Fibroblast of the conjunctiva (primary cell): Measurements from ENCODE around the gene IFNA4.
"Not testable (repeated sequence)": the region's sequence is repeated elsewhere in the genome, so short reads cannot be mapped to it uniquely, and the experiment has no call there.

Experiments used
- DNase-seq: peaks from one replicate; pipeline ENCODE4 v3.0.0-alpha.2; 2010; ENCODE audit warnings: low read depth

IFNA4 gene

DNA sequence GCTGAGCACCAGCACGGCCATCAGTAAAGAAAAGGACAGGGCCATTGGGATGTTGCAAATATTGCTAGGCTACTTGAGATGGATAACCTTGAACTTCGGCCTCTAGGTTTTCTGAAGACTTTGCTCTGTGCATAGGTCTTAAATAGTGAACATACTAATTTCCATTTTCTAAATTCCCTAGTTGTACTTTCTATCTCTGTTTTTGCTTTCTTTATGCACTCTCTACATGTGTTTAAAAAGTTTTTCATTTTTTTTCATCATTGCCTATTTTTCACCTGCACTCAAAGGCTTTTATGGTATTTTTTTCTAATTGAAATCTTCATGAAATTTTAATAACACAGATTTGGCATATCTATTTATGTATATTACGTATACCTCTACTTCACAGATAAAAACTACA, at the start of gene IFNA4:
Gene IFNA4 (minus strand): TSS at position 101 of the 400 bp plus-strand sequence. CDS start 56 bp downstream, at position 45.
- not testable (repeated sequence) for DNase-seq

DNA sequence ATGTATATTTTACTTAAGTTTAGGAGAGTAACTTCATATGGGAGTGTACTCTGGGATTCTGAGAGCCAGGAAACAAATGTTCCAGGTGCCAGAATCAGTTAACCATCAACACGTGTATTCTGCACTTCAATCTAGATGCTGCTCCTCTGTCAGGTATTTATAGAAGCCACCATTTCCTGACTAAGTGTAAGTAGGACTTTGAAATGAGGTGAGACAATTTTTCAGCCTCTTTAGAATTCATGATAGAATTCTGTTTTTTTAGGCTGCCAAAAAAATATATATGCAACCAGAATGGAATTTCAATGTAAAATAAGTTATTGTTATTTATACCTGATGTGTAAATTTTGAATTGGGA, 49.0 kb upstream of the IFNA4 start:
- DNase-seq: not testable (repeated sequence)

DNA sequence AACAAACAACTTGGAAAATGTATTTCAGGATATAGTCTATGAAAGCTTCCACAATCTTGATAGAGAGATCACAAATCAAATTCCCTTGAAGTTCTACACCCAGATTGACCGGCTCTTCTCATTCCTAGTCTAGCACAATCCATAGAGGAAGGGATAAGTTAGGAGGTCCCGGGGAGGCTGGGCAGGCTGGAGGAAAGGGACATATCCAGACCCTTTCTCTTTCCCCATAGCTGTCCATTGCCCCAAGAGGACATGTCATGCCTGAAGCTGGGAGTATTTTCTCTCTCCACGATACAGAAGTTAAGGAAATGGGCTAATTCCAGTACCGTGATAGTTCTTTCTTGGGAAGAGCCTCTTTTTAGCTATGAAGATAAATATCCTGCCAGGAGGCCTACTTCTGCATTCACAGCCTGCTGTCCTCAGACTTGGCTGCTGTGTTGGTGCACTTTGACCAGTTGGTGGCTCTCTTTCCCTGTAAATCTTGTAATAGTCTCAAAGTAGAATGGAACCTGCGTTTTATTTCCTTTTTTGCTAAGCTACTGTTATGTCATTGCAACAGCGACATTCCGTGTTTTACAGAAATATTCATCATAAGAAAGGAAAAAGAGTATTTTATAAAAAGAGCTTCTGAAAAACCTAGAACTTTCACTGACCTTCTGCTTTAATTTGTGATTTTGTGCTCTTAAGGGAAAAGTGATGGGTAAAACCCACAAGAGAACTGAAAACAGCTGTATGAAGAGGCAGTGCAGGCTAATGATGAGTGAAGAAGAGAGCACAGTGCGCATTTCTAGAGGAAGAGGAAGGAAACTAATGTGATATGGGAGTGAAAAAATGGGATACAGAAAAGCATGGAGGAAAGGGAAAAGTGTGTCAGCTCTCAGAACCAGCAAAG, 48.3 kb upstream of the IFNA4 start:
- DNase-seq: peak; percentile 14

DNA sequence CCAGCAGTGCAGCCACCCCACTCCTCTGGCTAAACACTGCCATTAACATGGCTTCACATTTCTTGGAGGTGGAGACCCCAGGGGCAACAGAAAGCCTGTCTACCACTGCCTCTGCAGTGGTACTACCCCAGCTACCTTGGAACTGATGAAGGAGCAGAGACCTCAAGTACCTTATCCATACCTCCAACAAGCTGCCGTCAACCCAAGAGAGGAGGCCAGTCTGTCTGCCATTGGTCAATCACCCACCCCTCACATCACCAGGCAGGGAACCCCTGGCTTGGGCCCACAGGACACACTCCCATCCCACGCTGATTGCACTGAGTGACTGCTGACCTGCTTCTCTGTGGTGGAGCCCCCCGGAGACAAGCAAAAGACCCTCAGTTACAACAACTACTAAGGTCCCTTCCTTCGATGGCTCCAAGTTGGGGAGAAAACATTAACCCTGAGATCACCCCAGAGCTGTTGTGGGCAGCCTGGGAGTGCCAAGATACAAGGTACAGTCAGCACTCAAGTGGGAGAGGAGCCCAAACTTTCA, 46.8 kb upstream of the IFNA4 start:
- no peak for DNase-seq

DNA sequence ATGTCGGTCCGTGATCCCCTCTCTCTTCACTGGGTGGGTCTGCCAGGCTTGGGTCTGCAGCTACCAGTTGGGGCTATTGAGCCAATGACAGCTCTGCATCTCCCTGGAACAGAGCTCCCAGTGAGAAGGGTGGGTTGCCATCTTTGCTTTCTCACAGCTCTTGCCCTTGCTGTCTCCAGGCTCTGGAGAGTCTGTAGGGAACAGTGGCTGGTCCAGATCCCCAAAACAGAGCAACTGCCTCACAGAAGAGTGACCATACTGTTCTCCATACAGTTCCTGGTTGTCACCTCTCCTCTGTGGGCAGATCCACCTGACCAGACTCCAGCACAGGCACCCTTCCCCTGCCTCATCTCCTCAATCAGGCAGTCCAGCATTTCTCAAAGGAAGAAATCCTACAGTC, 45.9 kb upstream of the IFNA4 start:
- no peak for DNase-seq

DNA sequence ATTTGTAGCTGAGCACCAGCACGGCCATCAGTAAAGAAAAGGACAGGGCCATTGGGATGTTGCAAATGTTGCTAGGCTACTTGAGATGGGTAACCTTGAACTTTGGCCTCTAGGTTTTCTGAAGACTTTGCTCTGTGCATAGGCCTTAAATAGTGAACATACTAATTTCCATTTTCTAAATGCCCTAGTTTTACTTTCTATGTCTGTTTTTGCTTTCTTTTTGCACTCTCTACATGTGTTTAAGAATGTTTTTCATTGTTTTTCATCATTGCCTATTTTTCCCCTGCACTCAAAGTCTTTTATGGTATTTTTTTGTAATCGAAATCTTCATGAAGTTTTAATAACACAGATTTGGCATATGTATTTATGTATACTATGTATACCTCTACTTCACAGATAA, 40.7 kb upstream of the IFNA4 start, which contains the start of gene IFNA17:
Gene IFNA17 (minus strand): TSS at position 101 of the 400 bp plus-strand sequence. CDS start 49 bp downstream, at position 52.
- DNase-seq: no peak

DNA sequence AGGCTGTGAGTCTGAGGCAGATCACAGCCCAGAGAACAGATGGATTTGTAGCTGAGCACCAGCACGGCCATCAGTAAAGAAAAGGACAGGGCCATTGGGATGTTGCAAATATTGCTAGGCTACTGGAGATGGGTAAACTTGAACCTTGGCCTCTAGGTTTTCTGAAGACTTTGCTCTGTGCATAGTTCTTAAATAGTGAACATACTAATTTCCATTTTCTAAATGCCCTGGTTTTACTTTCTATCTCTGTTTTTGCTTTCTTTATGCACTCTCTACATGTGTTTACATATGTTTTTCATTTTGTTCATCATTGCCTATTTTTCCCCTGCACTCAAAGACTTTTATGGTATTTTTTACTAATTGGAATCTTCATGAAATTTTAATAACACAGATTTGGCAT, 29.8 kb upstream of the IFNA4 start, which contains the start of gene IFNA16:
Gene IFNA16 (minus strand): TSS at position 101 of the 400 bp plus-strand sequence. CDS start 6 bp downstream, at position 95.
- DNase-seq: not testable (repeated sequence)

DNA sequence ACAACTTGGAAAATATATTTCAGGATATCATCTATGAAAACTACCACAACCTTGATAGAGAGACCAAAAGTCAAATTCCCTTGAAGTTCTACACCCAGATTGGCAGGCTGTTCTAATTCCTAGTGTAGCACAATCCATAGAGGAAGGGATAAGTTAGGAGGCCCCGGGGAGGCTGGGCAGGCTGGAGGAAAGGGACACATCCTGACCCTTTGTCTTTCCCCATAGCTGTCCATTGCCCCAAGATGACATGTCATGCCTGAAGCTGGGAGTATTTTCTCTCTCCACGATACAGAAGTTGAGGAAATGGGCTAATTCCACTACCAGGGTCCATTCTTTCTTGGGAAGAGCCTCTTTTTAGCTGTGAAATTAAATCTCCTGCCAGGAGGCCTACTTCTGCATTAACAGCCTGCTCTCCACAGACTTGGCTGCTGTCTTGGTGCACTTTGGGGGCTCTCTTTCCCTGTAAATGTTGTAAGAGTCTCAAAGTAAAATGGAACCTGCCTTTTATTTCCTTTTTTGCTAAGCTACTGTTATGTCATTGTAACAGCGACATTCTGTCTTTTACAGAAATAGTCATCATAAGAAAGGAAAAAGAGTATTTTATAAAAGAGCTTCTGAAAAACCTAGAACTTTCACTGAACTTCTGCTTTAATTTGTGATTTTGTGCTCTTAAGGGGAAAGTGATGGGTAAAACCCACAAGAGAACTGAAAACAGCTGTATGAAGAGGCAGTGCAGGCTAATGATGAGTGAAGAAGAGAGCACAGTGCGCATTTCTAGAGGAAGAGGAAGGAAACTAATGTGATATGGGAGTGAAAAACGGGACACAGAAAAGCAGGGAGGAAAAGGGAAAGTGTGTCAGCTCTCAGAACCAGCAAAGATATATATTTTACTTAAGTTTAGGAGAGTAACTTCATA, 26.3 kb upstream of the IFNA4 start:
- DNase-seq: not testable (repeated sequence)

DNA sequence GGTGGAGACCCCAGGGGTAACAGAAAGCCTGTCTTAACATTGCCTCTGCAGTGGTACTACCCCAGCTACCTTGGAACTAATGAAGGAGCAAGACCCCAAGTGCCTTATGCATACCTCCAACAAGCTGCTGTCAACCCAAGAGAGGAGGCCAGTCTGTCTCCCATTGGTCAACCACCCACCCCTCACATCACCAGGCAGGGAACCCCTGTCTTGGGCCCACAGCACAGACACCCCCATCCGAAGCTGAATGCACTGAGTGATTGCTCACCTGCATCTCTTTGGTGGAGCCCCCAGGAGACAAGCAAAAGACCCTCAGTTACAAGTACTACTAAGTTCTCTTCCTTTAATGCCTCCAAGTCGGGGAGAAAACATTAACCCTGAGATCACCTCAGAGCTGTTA, 24.8 kb upstream of the IFNA4 start:
- not testable (repeated sequence) for DNase-seq

DNA sequence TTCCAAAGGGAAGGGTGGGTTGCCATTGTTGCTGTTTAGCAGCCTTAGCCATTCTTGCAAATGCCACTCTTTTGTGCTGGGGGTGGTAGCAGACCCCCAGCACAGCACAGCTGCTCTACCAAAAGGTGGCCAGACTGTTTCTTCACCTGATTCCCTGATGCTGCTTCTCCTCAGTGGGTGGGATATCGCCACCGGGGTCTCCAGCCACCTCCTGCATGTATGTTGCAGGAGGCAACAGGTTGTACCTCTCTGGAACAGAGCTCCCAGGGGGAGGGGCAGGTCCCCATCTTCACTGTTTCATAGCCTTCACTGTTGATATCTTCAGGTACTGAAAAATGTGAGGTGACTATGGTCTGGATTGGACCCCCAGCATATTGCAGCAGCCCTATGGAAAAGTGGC, 23.4 kb upstream of the IFNA4 start:
- DNase-seq: not testable (repeated sequence)

DNA sequence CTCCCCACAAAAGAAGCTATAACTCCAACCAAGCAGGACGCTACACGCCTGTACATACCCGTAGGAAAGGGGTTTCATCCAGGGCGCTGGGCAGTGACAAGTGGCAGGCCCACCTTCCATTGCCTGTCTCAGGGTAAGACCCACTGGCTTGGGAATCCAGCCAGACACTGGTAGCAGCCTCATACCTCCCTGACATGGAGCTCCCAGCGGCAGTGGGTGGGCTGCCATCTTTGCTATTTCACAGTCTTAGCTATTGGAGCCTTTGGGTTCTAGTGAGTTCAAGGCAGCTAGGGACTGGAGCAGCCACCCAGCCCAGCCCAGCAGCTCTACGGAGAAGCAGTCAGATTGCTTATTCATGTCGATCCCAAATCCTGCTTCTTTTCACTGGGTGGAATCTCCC, 22.9 kb upstream of the IFNA4 start:
- DNase-seq: no peak

DNA sequence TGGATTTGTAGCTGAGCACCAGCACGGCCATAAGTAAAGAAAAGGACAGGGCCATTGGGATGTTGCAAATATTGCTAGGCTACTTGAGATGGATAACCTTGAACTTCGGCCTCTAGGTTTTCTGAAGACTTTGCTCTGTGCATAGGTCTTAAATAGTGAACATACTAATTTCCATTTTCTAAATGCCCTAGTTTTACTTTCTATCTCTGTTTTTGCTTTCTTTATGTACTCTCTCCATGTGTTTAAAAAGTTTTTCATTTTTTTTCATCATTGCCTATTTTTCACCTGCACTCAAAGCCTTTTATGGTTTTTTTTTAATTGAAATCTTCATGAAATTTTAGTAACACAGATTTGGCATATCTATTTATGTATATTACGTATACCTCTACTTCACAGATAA, 19.7 kb upstream of the IFNA4 start, which contains the start of gene IFNA10:
Gene IFNA10 (minus strand): TSS at position 101 of the 400 bp plus-strand sequence. CDS start 46 bp downstream, at position 55.
- not testable (repeated sequence) for DNase-seq

DNA sequence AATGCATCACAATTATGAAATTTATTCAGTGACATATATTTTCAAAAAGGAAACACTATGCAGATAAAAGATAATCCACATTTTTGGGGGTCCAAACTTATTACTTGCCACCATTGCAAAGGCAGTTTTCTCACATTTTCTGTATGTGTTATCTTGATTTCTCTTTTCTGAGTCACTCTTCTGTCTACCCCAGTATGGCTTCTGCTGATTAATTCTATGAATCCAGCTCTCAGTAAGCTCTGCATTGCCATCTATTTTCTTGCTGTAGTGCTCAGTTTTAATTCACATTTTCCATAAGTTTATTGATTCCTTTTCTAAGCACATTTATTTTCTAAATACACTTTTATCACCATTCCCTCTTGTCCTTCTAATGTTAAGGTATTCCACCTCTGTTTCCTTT, 17.8 kb upstream of the IFNA4 start:
- DNase-seq: no peak

DNA sequence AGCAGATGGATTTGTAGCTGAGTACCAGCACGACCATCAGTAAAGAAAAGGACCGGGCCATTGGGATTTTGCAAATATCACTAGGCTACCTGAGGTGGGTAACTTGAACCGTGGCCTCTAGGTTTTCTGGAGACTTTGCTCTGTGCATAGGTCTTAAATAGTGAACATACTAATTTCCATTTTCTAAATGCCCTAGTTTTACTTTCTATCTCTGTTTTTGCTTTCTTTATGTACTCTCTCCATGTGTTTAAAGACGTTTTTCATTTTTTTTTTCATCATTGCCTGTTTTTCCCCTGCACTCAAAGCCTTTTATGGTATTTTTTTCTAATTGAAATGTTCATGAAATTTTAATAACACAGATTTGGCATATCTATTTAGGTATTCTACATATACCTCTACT, 14.7 kb upstream of the IFNA4 start, which contains the start of gene IFNA7:
Gene IFNA7 (minus strand): TSS at position 101 of the 400 bp plus-strand sequence. CDS start 40 bp downstream, at position 61.
- not testable (repeated sequence) for DNase-seq

DNA sequence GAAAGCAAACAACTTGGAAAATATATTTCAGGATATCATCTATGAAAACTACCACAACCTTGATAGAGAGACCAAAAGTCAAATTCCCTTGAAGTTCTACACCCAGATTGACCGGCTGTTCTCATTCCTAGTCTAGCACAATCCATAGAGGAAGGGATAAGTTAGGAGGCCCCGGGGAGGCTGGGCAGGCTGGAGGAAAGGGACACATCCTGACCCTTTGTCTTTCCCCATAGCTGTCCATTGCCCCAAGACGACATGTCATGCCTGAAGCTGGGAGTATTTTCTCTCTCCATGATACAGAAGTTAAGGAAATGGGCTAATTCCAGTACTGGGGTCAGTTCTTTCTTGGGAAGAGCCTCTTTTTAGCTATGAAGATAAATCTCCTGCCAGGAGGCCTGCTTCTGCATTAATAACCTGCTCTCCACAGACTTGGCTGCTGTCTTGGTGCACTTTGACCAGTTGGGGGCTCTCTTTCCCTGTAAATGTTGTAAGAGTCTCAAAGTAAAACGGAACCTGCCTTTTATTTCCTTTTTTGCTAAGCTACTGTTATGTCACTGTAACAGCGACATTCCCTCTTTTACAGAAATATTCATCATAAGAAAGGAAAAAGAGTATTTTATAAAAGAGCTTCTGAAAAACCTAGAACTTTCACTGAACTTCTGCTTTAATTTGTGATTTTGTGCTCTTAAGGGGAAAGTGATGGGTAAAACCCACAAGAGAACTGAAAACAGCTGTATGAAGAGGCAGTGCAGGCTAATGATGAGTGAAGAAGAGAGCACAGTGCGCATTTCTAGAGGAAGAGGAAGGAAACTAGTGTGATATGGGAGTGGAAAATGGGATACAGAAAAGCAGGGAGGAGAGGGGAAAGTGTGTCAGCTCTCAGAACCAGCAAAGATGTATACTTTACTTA, 7.7 kb upstream of the IFNA4 start:
- DNase-seq: not testable (repeated sequence)

DNA sequence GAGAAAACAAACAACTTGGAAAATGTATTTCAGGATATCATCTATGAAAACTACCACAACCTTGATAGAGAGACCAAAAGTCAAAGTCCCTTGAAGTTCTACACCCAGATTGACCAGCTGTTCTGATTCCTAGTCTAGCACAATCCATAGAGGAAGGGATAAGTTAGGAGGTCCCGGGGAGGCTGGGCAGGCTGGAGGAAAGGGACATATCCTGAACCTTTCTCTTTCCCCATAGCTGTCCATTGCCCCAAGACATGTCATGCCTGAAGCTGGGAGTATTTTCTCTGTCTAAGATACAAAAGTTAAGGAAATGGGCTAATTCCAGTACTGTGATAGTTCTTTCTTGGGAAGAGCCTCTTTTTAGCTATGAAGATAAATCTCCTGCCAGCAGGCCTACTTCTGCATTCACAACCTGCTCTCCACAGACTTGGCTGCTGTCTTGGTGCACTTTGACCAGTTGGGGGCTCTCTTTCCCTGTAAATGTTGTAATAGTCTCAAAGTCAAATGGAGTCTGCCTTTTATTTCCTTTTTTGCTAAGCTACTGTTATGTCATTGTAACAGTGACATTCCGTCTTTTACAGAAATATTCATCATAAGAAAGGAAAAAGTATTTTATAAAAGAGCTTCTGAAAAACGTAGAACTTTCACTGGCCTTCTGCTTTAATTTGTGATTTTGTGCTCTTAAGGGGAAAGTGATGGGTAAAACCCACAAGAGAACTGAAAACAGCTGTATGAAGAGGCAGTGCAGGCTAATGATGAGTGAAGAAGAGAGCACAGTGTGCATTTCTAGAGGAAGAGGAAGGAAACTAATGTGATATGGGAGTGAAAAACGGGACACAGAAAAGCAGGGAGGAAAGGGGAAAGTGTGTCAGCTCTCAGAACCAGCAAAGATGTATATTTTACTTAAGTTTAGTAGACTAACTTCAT, 4.3 kb downstream of the IFNA4 start:
- not testable (repeated sequence) for DNase-seq

DNA sequence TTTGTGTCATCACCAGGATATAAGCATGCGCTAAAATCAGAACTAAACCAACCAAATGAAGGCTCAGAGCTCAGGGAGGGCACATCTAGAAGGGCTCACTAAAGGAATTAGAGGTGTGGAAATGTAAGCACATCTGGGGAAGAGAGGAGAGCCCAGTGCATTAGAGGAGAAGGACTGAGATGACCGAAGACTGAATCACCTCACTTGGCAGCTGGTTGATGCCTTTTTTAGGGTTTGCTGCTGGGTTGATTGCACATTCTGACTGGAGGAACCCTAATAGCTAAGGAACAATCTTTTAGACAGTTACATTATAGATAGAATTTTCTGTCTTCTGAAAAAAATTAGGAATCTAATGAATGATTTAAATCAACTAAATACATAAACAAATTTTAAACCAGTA, 12.7 kb downstream of the IFNA4 start:
- no peak for DNase-seq

DNA sequence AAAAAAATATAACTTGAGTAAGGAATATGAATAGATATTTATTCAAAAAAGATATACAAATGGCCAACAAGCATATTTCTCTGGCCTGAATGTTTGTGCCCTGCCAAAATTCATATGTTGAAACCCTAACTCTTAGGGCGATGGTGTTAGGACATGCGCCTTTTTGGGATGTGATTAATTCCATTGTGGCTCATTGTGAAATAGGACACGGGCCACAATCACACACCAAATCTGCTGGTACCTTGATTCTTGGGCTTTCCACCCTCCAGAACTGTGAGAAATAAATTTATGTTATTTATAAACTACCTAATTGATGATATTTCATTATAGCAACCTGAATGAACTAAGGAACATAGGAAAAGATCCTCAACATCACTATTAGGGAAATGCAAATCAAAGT, 15.2 kb downstream of the IFNA4 start:
- no peak for DNase-seq

DNA sequence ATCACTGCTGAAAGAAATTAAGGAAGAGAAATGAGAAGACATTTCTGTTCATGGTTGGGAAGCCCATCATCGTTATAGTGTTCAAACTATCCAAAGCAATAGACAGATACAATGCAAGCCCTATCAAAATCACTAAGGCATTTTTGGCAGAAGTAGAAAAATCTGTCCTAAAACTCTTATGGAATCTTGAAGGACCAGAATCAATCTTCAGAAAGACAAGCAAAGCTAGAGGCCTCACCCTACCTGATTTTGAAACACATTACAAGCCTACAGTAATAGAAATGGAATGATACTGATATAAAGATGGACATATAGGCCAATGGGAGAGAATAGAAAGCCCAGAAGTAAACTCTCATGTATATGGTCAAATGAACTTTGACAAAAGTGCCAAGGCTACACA, 16.0 kb downstream of the IFNA4 start:
- no peak for DNase-seq

DNA sequence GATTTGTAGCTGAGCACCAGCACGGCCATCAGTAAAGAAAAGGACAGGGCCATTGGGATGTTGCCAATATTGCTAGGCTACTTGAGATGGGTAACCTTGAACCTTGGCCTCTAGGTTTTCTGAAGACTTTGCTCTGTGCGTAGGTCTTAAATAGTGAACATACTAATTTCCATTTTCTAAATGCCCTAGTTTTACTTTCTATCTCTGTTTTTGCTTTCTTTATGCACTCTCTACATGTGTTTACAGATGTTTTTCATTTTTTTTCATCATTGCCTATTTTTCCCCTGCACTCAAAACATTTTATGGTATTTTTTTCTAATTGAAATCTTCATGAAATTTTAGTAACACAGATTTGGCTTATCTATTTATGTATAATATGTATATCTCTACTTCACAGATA, 20.8 kb downstream of the IFNA4 start, which contains the start of gene IFNA21:
Gene IFNA21 (minus strand): TSS at position 101 of the 400 bp plus-strand sequence. CDS start 48 bp downstream, at position 53.
- DNase-seq: not testable (repeated sequence)
